NCI-H1092 (cell line): ENCODE results near the gene ATP5MC2.
"Not testable (repeated sequence)": the region's sequence is repeated elsewhere in the genome, so short reads cannot be mapped to it uniquely, and the experiment has no call there.

ENCODE experiments used
- DNase-seq: peaks from one replicate; lab custom pipeline; 2025; lab: John Stamatoyannopoulos, UW

Gene ATP5MC2

DNA sequence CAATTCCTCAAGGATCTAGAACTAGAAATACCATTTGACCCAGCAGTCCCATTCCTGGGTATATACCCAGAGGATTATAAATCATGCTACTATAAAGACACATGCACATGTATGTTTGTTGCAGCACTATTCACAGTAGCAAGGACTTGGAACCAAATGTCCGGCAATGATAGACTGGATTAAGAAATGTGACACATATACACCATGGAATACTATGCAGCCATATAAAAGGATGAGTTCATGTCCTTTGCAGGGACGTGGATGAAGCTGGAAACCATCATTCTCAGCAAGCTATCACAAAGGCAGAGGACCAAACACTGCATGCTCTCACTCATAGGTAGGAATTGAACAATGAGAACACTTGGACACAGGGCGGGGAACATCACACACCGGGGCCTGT, 29.6 kb downstream of the ATP5MC2 start:
- not testable (repeated sequence) for DNase-seq

- no peak for DNase-seq
Measured at GRCh38 chr12:53645165-53645564, 30.7 kb downstream of the ATP5MC2 start.

DNA sequence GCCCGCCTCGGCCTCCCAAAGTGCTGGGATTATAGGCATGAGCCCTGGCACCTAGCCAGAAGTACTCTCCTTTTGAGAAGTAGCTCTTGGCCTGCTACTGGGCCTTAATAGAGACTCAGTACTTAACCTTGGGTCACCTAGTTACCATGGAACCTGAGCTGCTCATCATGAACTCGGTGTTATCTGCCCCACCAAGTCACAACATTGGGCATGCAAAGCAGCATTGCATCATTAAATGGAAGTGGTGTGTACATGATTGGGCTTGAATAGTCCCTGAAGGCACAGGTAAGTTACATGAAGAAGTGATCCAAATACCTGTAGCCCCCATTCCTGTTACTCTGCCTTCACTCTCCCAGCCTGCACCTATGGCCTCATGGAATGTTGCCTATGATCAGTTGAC, 31.8 kb downstream of the ATP5MC2 start:
- no peak for DNase-seq

GRCh38 chr12:53643232-53643979, 32.5 kb downstream of the ATP5MC2 start:
- DNase-seq = no peak

DNA sequence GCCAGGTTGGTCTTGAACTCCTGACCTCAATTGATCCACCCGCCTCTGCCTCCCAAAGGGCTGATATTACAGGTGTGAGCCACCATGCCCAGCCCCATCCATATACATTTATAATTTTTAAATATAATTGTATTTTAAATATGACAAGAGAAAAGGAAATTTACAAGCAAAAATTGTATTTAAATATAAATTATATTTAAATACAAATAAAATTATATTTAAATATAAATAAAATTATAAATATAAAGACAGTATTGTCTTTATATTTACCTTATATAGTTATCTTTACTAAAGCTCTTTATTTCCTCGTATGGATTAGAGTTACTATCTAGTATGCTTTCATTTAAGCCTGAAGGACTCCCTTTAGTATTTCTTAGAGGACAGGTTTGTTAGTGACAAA, 37.8 kb downstream of the ATP5MC2 start:
- DNase-seq = no peak

DNA sequence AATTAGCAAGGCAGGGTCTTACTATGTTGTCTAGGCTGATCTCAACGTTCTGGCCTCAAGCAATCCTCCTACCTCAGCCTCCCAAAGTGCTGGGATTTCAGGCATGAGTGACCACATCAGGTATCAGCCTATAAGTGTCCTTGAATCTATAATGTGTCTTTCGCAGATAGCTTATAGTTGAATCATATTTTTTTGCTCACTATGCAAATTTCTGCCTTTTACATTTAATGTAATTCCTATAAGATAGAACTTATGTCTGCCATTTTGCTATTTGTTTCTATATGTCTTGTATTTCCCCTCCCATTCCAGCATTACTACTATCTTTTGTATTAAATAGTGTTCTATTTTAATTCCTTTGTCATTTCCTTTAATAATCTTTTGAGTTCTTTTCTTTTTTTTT, 39.2 kb downstream of the ATP5MC2 start:
- DNase-seq = no peak

GRCh38 chr12:53635708-53636107, 40.2 kb downstream of the ATP5MC2 start:
- not testable (repeated sequence) for DNase-seq

GRCh38 chr12:53631721-53632120, 44.2 kb downstream of the ATP5MC2 start:
- no peak for DNase-seq

- no peak for DNase-seq
Measured at GRCh38 chr12:53627919-53628318, 48.0 kb downstream of the ATP5MC2 start.

- DNase-seq = no peak
Measured at GRCh38 chr12:53626702-53627169, 49.1 kb downstream of the ATP5MC2 start.

GRCh38 chr12:53625946-53626701, 49.8 kb downstream of the ATP5MC2 start, which contains the start of gene ATF7:
ATF7 (minus strand) TSS chr12:53626382; CDS start chr12:53601000, 25,382 bp downstream.
- peak; percentile 94 for DNase-seq

GRCh38 chr12:53625373-53625945, 50.4 kb downstream of the ATP5MC2 start:
- DNase-seq = no peak

DNA sequence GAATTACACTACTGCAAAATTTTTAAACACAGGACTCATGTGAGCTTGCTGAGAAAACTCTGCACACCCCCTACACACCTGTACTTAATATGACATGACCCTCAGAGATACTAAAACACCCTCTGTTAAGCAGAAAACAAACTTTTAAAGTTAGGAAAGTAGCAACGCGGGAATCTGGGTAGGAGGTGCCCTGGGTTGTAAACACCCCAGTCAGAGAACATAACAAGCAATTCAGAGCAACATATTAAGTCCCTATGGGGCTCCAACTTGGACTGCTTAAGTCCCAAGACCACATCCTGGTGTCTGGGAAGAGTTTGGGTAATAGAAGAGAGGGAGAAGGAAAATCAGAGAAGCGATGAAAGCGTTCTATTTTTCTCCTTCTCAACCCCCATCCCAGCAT, 50.9 kb downstream of the ATP5MC2 start:
- no peak for DNase-seq

GRCh38 chr12:53624458-53624857, 51.4 kb downstream of the ATP5MC2 start:
- DNase-seq = no peak

DNA sequence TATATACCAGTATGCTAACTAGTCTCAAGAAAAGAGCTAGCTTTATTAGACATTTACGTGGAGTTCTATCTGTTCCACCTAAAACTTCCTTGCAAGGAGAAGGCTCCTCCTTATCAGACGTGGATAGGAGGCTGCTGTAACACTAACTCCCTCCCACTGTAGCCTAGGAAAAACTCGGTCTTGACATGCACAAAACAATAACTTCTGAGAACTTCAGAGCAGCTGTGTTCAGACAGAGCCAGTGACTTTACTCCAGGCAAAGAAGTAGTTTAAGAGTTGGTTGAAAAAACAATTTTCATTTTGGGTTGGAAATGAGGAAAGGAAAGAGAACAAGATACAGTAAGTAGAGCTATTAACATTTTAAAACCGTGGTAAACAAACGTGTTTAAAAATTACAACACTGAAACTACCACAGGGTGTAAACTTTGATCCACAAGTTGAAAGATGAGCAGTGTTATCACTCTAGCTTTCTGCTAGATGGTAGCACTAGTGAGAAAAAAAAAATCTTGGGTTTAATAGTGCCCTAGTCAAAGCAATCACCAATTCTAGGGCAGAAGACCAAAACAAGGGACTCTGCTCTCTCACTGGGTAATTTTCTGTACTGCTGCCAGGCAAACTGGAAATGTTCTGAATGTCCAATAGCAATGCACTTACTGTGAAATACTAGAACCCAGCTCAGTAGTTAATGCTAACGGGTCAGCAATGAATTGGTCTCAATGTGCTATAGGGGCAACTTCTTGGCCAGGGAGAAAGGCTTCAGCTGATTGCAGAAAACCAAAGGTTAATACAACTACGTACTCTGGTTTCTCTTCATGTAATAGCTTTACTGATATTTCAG, 52.1 kb downstream of the ATP5MC2 start:
- no peak for DNase-seq

DNA sequence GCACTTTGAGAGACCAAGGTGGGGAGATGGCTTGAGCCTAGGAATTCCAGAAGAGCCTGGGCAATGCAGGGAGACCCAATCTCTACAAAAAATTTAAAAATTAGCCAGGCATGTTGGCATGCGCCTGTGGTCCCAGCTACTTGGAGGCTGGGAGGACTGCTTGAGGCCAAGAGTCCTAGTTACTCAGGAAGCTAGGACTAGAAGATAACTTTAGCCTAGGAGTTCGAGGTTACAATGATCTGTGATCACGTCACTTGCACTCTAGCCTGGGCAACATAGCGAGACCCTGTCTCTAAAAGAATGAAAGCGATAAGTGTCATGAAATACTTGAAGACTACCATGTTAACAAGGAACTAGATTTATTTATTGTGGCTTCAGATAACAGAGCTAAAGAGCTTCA, 53.2 kb downstream of the ATP5MC2 start:
- DNase-seq = no peak

DNA sequence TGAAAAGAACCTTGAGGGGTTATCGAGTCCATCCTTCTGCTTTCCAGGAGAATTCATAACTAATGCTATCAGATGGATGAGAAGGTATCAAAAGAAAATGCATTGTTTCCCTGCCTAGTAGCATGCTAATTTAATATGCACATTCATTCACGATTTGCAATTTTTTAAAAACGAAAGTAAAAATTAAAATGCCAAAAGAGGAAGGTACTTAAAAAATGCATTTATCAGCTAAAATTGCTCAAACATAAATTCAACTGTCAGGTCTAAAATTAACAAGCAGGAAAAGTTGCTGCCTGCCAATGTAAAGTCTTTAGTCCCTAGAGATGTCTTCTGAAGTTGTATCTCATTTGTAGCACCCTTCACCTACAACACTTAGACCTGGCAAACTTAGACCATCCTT, 57.6 kb downstream of the ATP5MC2 start:
- no peak for DNase-seq

- no peak for DNase-seq
Measured at GRCh38 chr12:53617700-53618099, 58.2 kb downstream of the ATP5MC2 start.

DNA sequence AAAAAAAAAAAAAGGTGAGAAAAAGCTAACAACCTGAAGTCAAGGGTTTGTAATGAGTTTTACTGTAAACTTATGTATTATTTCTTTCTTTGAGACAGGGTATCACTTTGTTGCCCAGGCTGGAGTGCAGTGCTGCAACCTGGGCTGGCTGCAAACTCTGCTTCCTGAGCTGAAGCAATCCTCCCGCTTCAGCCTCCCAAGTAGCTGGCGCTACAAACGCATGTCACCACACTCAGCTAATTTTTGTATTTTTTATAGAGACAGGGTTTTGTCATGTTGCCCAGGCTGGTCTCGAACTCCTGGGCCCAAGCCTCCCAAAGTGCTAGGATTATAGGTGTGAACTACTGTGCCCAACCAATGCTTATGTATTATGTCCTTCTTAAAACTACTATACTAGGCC, 58.9 kb downstream of the ATP5MC2 start:
- no peak for DNase-seq
